Coronary artery (tissue), 2 donors: ENCODE data around the gene SLC8A3.

Experiments
- DNase-seq: peaks from one replicate; pipeline ENCODE4 v3.0.0-alpha.2; 2017; ENCODE audit warnings: low spot score
- H3K27ac ChIP-seq, 2 donors: fragments of 200-600 bp; sonication (generic); one replicate each; pipeline ENCODE4 v1.5.1; 2016 to 2019
- H3K4me3 ChIP-seq: fragments of 200-600 bp; sonication (generic); 2 replicates; pipeline ENCODE4 v1.5.1; 2016; ENCODE audit warnings: mild to moderate bottlenecking, moderate library complexity
- TF ChIP-seq, protein P1 (sequence below): fragments of 200-600 bp; sonication (generic); IDR thresholded peaks from one replicate; pipeline ENCODE4 v1.5.1; 2019; ENCODE audit warnings: antibody characterized with exemption

The SLC8A3 gene

DNA sequence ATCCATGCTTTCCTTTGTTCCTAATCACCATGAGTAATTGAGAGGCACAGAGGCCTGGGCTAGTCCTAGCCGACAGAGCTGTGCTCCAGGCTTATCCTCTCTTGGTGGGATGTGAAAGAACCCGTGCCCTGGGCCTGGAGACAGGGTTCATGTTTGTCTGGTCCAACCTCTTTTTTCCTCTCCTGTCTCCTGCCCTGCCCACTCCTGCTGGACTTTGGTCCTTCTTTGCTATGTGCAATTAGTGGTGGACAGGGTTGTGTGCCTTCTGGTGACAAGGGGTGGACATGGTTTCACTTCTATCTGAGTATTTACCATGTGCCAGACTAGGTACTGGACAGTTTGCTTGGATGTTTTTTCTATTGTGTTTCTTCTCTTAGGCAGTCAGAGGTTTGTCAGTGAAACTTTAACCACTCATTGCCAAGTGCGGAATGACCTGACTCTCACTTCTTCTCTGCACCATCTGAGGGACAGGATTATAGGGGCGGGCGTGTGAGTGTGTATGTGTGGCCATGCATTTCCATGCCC is 183.4 kb downstream of the SLC8A3 start:
- TF ChIP-seq, protein P1, sequence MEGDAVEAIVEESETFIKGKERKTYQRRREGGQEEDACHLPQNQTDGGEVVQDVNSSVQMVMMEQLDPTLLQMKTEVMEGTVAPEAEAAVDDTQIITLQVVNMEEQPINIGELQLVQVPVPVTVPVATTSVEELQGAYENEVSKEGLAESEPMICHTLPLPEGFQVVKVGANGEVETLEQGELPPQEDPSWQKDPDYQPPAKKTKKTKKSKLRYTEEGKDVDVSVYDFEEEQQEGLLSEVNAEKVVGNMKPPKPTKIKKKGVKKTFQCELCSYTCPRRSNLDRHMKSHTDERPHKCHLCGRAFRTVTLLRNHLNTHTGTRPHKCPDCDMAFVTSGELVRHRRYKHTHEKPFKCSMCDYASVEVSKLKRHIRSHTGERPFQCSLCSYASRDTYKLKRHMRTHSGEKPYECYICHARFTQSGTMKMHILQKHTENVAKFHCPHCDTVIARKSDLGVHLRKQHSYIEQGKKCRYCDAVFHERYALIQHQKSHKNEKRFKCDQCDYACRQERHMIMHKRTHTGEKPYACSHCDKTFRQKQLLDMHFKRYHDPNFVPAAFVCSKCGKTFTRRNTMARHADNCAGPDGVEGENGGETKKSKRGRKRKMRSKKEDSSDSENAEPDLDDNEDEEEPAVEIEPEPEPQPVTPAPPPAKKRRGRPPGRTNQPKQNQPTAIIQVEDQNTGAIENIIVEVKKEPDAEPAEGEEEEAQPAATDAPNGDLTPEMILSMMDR = no peak
- no peak overlapping the region for H3K4me3 ChIP-seq
- no peak overlapping the region for H3K27ac ChIP-seq
- DNase-seq = no peak

DNA sequence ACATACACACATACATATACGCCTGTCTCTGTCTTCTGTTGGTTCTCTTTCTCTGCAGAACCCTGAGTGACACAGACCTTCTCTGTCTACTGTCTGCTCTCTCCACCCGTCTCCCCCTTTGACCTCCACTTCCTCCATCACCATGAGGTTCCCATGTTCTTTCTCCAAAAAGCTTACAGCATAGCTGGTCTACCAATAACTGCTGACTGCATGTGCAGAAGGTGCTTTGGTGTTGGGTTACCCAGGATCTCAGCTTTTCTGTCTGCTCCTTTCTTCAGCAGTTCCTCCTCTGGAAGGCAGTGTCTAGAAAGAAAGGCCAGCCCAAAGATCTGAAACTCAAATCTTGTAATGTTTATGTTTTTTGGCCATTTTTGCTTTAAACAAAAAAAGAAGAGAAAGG is 184.0 kb downstream of the SLC8A3 start:
- no peak overlapping the region for H3K4me3 ChIP-seq
- DNase-seq = no peak
- TF ChIP-seq, protein P1 = no peak
- H3K27ac ChIP-seq = no peak overlapping the region

DNA sequence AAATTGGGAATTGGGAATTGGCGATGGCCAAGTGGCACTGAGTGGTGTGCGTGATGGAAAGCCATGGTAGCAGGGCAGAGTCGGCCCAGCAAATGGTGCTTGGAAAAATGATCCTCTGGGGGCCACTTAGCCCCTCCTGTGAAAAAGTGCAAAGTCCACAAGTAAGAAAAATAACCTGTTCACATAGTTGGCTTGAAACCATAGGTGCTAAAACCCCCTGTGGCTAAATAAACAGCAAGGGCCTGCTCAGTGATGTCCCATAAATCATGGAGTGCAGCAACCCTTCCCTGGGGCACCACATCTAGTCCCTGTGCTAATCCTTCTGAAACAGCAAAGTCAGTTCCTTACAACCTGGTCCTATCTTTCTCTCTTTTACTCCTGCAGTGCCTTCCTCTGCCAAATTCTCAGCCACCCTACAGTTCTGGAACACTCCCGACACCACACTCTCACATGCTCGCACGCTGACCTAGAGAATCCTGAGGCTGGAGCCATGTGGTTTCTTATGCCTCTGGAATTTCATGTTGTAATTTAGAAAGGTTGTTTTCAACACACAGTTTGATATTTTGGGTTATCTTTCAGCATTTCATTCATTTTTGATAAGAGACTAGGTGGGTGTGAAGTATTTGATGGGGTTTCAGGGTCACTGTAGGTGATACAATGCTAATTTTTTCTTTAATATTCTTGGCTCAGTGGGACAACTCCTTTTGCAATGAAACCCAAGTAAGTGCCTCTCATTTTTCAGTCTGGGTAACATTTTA is 186.0 kb downstream of the SLC8A3 start:
- Histone ChIP-seq H3K4me3 (no peak overlapping the region), H3K27ac (no peak overlapping the region)
- no peak for DNase-seq
- TF ChIP-seq, protein P1 = no peak

DNA sequence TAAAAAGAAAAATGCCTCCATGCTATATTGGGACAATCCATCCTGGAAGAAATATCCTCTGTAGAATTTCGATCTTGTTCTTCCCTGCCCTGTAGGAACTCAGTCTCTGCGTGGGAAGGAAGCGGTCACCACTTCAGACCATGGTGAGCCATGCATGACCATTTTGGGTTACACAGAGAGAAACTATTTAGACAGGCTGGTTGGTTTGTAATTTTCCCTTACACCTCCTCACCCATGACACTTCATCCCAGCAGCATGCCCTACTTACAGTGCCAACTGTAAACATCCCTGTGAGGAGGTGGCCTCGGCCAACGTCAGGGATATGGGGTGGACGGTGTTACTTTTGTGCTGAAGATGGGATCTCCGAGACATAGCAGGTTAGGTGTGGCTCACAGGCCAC is 188.2 kb downstream of the SLC8A3 start:
- no peak overlapping the region for H3K4me3 ChIP-seq
- DNase-seq = no peak
- H3K27ac ChIP-seq = no peak overlapping the region
- TF ChIP-seq, protein P1 = no peak

DNA sequence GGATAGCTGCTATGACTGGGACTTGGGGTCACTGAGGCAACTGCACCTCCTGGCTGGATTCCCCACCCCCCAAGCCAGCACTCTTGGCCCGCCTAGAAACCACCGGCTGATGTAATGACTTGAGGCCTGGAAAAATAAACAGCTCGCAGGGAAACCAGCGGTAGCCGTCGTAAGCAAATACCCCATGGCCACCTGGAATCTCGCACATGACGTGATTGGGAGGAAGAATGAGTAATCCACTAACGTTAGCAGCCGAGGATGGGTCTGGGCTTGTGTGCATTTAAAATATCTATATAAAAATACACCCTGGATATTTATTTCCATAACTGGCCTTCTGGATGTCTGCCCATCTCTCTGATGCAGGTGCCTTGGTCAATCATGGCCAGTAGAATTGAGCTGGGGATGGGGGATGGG is 189.5 kb downstream of the SLC8A3 start:
- Histone ChIP-seq H3K27ac (no peak overlapping the region), H3K4me3 (no peak overlapping the region)
- DNase-seq = no peak
- TF ChIP-seq, protein P1 = no peak

DNA sequence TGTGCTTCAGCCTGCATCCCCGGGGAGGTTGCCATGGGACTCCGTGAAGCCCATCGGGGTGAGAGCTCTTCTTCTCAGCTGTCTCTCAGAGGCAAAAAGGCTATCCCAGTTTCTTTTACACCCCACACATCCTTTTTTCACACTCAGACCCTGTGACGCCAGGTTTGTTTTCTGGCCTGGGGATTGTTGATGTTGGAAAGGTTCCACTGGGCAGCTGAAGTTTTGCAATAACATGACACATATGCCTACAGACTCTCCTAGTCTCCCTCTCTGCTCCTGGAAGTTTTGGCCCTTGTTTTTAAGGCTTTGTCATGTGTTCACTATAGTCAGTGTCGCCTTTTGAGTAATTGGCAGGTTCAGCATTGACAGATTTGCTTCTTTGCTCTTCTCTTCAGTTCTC is 190.9 kb downstream of the SLC8A3 start:
- TF ChIP-seq, protein P1 = no peak

DNA sequence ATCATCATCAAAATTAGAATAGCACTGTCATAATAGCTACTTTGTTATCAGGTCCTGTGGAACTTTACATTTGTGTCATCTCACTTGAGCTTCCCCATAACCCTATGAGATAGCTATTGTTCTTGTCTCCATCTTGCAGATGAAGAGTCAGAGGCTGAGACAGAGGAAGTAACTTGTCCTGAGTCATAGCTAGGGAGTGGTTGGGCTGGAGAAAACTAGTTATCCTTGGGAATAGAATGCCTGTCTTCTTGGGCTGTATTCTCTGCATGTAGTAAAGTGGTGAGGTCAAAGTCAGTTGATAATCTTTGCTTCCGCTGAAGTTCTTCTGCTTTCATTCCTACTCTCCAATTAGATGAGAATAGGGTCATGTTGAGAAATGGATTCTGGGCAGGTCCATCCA is 192.5 kb downstream of the SLC8A3 start:
- Histone ChIP-seq H3K27ac (no peak overlapping the region), H3K4me3 (no peak overlapping the region)
- no peak for DNase-seq
- TF ChIP-seq, protein P1 = no peak

More for the DNA sequence above, 190.9 kb downstream of the SLC8A3 start:
- Histone ChIP-seq H3K4me3 (no peak overlapping the region), H3K27ac (no peak overlapping the region)
- DNase-seq = no peak
